Fibroblast of lung (primary cell): ENCODE results near the gene TNIK. TPM values are rescaled to one million over a fixed set of nuclear protein-coding genes. Genes with fewer than 3 reads are reported as not detected.

Source experiments
- DNase-seq, 2 donors: peaks; one replicate each; pipeline versions ENCODE4 v3.0.0 to v3.0.0-alpha.2; 2010; ENCODE audit warnings: low read depth in 2 of 2
- H2AFZ ChIP-seq: 2 replicates; pipeline ENCODE4 v1.5.1; 2012; ENCODE audit warnings: low read length, control low read depth, inconsistent platforms
- H3K27ac ChIP-seq: 2 replicates; pipeline ENCODE4 v1.5.1; 2011; ENCODE audit warnings: low read length, control low read depth; ENCODE audit not compliant: insufficient read depth
- H3K27me3 ChIP-seq: 2 replicates; pipeline ENCODE4 v1.5.1; 2011; ENCODE audit warnings: mild to moderate bottlenecking, low read length; ENCODE audit not compliant: control insufficient read depth, insufficient read depth
- H3K36me3 ChIP-seq: 2 replicates; pipeline ENCODE4 v1.5.1; 2011; ENCODE audit warnings: low read length; ENCODE audit not compliant: control insufficient read depth, insufficient read depth
- H3K4me1 ChIP-seq: 2 replicates; pipeline ENCODE4 v1.5.1; 2011; ENCODE audit warnings: low read length; ENCODE audit not compliant: control insufficient read depth, insufficient read depth; ENCODE audit errors: extremely low read depth
- H3K4me2 ChIP-seq: 2 replicates; pipeline ENCODE4 v1.5.1; 2011; ENCODE audit warnings: low read length, control low read depth; ENCODE audit not compliant: insufficient read depth; ENCODE audit errors: extremely low read depth
- H3K4me3 ChIP-seq, 4 experiments: fragments of 200-600 bp in 1 of 4; sonication (generic) in 1 of 4; replicated peaks in 1 of 4; 2 replicates each; pipeline ENCODE4 v1.5.1; 2011 to 2016; ENCODE audit warnings: low read length in 4 of 4, low read depth in 3 of 4, mild to moderate bottlenecking in 3 of 4, control low read depth in 2 of 4, inconsistent platforms in 1 of 4, mixed read lengths in 1 of 4; ENCODE audit not compliant: insufficient read depth in 1 of 4; ENCODE audit errors: control extremely low read depth in 1 of 4
- H3K79me2 ChIP-seq: 2 replicates; pipeline ENCODE4 v1.5.1; 2012; ENCODE audit warnings: mild to moderate bottlenecking, low read length, inconsistent platforms; ENCODE audit not compliant: control insufficient read depth, insufficient read depth
- H3K9ac ChIP-seq: 2 replicates; pipeline ENCODE4 v1.5.1; 2011; ENCODE audit warnings: mild to moderate bottlenecking, low read length, control low read depth; ENCODE audit not compliant: insufficient read depth
- H3K9me3 ChIP-seq: 2 replicates; pipeline ENCODE4 v1.5.1; 2012; ENCODE audit warnings: low read depth, low read length; ENCODE audit not compliant: control insufficient read depth, insufficient read depth
- H4K20me1 ChIP-seq: 2 replicates; pipeline ENCODE4 v1.5.1; 2011; ENCODE audit warnings: low read length; ENCODE audit not compliant: control insufficient read depth, insufficient read depth; ENCODE audit errors: extremely low read depth
- EZH2 ChIP-seq: IDR thresholded peaks from 2 replicates; pipeline ENCODE4 v1.5.1; 2012; ENCODE audit warnings: low read length, control low read depth, mild to moderate bottlenecking; ENCODE audit errors: missing control alignments
- polyA plus RNA-seq, 2 donors: library from polyadenylated mRNA; depleted of rRNA in 1 of 2; stranded (reverse) in 1 of 2; unstranded in 1 of 2; fragments of >200 nt; gene quantifications; 2 replicates each; pipeline ENCODE4 v1.2.1, GENCODE V29; 2011 to 2012; ENCODE audit warnings: missing spikeins in 1 of 2
- total RNA-seq: library from RNA; depleted of rRNA; stranded (reverse); fragments of >200 nt; gene quantifications from 2 replicates; pipeline ENCODE4 v1.2.1, GENCODE V29; 2014
- TF ChIP-seq, protein P1 (sequence below), 2 donors: IDR thresholded peaks in 1 of 2; conservative IDR thresholded peaks in 1 of 2; 1 replicate in 1 of 2; 2 replicates in 1 of 2; pipeline ENCODE4 v1.5.1; 2011 to 2012; ENCODE audit warnings: low read length in 2 of 2, control low read depth in 1 of 2, inconsistent platforms in 1 of 2, low read depth in 1 of 2, mild to moderate bottlenecking in 1 of 2

TNIK gene
- total and polyA plus RNA-seq, 2 donors (not counting 1 experiment from before 2014, with no cell fraction given): 13.8 to 39.3 TPM

DNA sequence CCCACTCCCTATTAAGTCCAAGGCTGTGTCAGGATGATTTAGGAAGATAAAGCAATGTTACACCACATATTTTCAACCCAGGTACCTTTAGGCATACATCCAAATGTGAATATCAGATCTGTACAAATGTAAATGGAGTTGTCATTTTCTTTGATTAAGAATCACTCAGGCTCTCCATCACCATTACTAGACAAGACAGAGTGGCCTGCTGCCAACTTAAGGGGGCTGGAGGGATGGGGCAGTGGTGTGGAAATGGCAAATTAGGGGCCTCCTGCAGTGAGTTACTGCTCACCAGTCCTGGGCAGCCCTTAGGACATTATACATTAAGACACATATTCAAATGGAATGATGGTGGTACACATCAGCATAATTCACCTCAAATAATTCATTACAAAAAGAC lies 211.0 kb downstream of the TNIK start:
- no peaks in the 10 kb centered on the region for H3K79me2 ChIP-seq
- H4K20me1 ChIP-seq: no peaks in the 10 kb centered on the region
- no peaks in the 10 kb centered on the region for H3K9me3 ChIP-seq
- H3K27me3 ChIP-seq: no peaks in the 10 kb centered on the region
- H3K36me3 ChIP-seq: no peaks in the 10 kb centered on the region
- no peak overlapping the region for H3K4me2 ChIP-seq
- no peak for TF ChIP-seq EZH2
- TF ChIP-seq, protein P1, sequence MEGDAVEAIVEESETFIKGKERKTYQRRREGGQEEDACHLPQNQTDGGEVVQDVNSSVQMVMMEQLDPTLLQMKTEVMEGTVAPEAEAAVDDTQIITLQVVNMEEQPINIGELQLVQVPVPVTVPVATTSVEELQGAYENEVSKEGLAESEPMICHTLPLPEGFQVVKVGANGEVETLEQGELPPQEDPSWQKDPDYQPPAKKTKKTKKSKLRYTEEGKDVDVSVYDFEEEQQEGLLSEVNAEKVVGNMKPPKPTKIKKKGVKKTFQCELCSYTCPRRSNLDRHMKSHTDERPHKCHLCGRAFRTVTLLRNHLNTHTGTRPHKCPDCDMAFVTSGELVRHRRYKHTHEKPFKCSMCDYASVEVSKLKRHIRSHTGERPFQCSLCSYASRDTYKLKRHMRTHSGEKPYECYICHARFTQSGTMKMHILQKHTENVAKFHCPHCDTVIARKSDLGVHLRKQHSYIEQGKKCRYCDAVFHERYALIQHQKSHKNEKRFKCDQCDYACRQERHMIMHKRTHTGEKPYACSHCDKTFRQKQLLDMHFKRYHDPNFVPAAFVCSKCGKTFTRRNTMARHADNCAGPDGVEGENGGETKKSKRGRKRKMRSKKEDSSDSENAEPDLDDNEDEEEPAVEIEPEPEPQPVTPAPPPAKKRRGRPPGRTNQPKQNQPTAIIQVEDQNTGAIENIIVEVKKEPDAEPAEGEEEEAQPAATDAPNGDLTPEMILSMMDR (conservative IDR thresholded peaks at IDR 0.05 in 1 of 2, IDR thresholded peaks at IDR 0.05 in 1 of 2; ENCODE audit: low read depth in 1 of 2, low read length in 2 of 2): no peak
- no peak overlapping the region for H3K9ac ChIP-seq
- no peak overlapping the region for H2AFZ ChIP-seq
- no peaks in the 10 kb centered on the region for H3K4me1 ChIP-seq
- no peak overlapping the region for H3K4me3 ChIP-seq
- no peak overlapping the region for H3K27ac ChIP-seq
- DNase-seq: no peak

DNA sequence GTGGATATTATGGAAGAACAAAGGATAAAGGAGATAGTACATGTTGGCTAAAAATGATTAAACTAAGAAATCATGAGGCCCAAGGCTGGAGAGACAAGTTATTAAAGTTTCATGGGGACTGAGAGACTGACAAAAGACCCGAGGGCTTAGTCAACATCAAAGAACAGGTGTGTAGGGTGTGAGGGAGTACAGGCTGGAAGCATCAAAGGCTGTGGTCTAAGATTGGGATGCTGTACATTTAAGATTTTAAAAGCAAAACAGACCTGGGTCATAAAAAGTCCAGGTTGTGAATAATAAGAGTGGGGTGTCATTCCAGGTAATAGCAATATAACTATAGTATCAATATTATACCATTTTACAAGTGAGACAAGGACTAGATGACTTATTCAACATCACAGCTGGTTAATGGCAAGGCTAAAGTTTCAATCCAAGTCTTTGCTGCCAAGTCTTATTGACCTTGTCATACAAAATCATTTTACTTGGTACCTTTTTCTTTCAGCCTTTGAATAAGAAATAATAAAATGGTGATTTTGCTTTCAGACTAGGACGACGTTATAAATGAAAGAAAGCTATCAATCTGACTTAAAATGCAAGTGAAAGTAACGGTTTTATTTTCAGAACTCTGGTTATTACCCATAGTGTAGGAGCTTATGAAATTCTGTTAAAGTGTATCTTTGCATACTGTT lies 211.6 kb downstream of the TNIK start:
- no peak overlapping the region for H3K4me3 ChIP-seq
- DNase-seq: no peak
- H3K4me1 ChIP-seq: no peaks in the 10 kb centered on the region
- H3K9ac ChIP-seq: no peak overlapping the region
- H3K36me3 ChIP-seq: no peaks in the 10 kb centered on the region
- TF ChIP-seq EZH2: no peak
- TF ChIP-seq, protein P1 (conservative IDR thresholded peaks at IDR 0.05 in 1 of 2, IDR thresholded peaks at IDR 0.05 in 1 of 2; ENCODE audit: low read depth in 1 of 2, low read length in 2 of 2): no peak
- H3K27me3 ChIP-seq: no peaks in the 10 kb centered on the region
- no peak overlapping the region for H3K4me2 ChIP-seq
- no peak overlapping the region for H2AFZ ChIP-seq
- H3K27ac ChIP-seq: no peak overlapping the region
- no peaks in the 10 kb centered on the region for H4K20me1 ChIP-seq
- H3K79me2 ChIP-seq: no peaks in the 10 kb centered on the region
- no peaks in the 10 kb centered on the region for H3K9me3 ChIP-seq

DNA sequence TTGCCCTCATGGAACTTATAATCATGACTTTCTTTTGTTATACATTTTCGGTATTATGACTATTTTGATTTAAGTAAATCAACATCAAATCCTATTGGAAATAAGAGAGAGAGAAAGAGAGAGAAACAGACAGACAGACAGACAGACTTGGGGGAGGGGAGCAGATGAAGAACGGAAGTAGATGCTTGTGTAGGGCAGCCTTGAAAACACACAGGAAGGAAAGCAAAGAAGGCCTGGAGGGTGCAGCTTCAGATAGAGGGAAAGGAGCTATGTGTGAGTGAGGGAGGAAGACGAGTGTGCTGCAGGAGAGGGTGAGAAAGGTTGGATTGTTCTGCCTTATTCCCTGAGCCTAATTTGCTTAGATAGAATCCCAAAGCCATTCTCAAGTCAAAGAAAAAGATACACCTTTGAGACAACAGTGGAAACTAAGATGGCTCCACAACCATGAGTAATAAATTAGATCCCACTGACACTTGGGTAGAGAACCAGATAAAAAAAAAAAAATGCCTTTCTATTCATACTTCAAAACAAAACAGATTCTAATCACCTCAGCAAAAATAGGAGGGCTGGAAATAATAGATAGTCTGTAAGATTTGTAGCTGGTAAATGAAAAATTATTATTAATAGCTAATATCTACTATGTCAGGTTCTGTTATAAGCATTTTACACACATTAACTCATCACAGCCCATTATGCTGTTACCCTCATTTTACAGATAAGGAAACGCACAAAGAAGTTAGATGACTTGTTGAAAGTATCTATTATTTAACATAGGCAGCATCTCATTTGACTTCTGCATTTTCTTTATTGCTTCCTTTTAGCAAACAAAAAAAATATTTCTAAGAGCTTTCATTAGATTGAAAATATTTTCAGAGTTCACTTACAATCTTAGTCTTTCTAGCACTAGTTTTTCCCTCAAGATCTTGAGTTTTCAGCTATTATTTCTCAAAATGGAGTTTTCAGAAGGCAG lies 214.1 kb downstream of the TNIK start:
- Histone ChIP-seq H2AFZ (no peak overlapping the region), H3K36me3 (no peaks in the 10 kb centered on the region), H3K9me3 (no peaks in the 10 kb centered on the region), H3K79me2 (no peaks in the 10 kb centered on the region), H3K9ac (no peak overlapping the region), H3K27me3 (no peaks in the 10 kb centered on the region), H3K27ac (no peak overlapping the region), H3K4me3 (no peak overlapping the region), H4K20me1 (no peaks in the 10 kb centered on the region), H3K4me2 (no peak overlapping the region), H3K4me1 (no peaks in the 10 kb centered on the region)
- no peak for TF ChIP-seq EZH2
- TF ChIP-seq, protein P1 (conservative IDR thresholded peaks at IDR 0.05 in 1 of 2, IDR thresholded peaks at IDR 0.05 in 1 of 2; ENCODE audit: low read depth in 1 of 2, low read length in 2 of 2): no peak
- no peak for DNase-seq
